T-helper 2 cell treated with Interferon-gamma antibody and Interleukin-4, amounts not matched to agents 100 ng/mL and 5 ng/mL, for 36 hours (primary cell): ENCODE data around the gene GABBR2. TPM values are rescaled to one million over a fixed set of nuclear protein-coding genes. Genes with fewer than 3 reads are reported as not detected.

Source experiments
- intact Hi-C: fragments of 100-400 bp; cut with micrococcal nuclease; formaldehyde crosslinking; loops from one replicate; pipeline ENCODE4 v1.15.1; 2023
- total RNA-seq: library from RNA; stranded (reverse); gene quantifications from 2 replicates; pipeline ENCODE4 v1.2.3, GENCODE V29; 2022

Gene GABBR2
- total RNA-seq, 1 donor from 2014 or later, result not detected

DNA sequence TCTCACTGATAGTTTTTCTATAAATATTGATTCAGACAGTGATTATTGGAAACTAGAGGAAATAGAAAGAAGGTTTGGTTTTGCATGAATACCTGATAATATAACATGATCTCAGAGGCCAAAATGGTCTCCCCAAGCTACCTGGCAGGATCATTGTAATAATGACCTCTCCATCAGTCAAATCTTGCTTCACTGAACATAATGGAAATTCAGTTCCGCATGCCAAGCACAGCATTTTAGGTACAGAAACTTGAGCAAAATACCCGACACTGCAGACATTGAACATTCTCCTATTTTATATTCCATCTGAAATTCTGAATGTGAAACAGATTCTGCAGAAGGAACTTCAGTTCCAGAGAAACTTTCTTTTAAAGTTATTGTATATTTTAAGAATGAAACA, 444.2 kb downstream of the GABBR2 start:
- intact Hi-C loops, result no loop called here

DNA sequence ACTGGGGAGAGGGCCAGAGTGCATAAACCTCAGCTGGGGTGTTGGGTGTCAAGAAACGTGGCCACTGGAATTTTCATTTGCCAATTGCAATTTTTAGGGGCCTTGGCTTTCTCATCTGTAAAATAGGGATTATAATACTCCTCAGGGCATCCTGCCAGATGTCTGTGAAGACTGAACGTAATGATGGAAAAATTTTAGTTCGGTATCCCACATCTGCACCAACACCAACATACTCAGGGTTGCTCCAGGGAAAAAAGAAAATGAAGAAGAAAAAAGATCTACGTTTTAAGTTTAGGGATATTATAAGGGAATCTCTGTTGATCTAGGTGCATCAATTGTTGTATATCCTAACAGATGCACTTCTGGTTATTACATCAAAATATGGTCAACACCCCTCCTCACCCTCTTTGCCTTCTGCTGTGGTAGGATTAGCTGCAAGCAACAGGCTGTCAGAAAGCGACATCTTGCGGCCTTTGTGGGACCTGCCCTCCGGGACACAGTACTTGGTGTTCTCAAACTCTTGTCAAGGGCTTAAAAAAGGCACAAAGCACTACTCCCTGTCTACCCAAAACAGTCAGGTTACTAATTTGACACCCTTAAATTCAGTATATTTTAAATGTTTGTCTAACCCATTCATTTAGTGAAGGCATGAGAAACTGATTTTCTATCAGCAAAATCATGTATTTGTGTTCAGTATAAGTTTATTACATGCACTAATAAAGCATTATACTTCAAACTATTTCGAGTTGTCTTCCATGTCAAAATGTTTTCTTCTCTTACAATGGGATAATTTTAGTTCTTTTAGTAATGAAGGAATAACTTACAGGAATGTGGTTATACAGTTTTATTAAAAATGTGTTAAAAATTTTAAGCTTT, 445.0 kb downstream of the GABBR2 start:
- intact Hi-C loops, result loop anchor here (1.0 kb wide), 3 partner anchors 58 to 340 kb away; no protein-coding TSS in a partner anchor

- intact Hi-C loops, result loop anchor here (1.0 kb wide), 3 partner anchors 58 to 340 kb away; no protein-coding TSS in a partner anchor
Observed at GRCh38 chr9:98263080-98263479, 445.7 kb downstream of the GABBR2 start.

GRCh38 chr9:98262056-98262455, 446.7 kb downstream of the GABBR2 start:
- intact Hi-C loops, result no loop called here

DNA sequence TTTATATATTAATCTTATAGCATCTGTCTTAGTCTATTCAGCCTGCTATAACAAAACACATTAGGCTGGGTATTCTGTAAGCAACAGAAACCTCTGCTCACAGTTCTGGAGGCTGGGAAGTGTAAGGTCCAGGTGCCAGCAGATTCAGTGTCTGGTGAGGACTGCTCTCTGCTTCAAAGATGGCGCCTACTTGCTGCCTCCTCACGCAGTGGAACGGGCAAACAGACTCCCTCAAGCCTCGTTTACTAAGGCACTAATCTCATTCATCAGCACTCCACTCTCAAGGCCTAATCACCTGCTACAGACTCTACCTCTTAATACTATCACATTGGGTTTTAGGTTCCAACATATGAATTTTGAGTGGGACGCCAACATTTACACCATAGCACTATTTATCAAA, 448.1 kb downstream of the GABBR2 start:
- intact Hi-C loops, result no loop called here

GRCh38 chr9:98259791-98260190, 448.9 kb downstream of the GABBR2 start:
- intact Hi-C loops, result loop anchor here (5.0 to 10.0 kb wide), 5 partner anchors 157 to 963 kb away; partner anchors contain the start of genes ALG2, SEC61B and XPA

DNA sequence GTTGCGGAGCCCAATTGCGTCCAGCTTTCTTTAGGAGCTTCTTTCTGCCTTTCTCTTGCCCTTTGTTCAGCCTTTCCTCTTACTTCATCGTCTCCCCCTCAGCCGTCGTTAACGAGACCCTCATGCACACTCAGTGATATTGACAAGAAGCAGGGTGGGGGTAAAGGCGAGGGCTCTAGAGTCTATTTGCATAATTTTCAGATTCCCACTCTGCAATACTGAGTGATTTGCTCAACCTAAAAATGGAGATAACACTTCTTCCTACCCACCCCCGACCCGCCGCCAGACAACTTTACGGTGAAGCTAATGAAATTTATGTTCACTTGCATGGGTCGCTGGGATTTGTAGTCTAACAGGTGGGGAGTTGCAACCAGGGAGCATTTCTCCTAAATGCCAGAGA, 452.0 kb downstream of the GABBR2 start:
- intact Hi-C loops, result loop anchor here (5.0 to 10.0 kb wide), 5 partner anchors 154 to 966 kb away; partner anchors contain the start of genes ALG2, SEC61B and XPA

DNA sequence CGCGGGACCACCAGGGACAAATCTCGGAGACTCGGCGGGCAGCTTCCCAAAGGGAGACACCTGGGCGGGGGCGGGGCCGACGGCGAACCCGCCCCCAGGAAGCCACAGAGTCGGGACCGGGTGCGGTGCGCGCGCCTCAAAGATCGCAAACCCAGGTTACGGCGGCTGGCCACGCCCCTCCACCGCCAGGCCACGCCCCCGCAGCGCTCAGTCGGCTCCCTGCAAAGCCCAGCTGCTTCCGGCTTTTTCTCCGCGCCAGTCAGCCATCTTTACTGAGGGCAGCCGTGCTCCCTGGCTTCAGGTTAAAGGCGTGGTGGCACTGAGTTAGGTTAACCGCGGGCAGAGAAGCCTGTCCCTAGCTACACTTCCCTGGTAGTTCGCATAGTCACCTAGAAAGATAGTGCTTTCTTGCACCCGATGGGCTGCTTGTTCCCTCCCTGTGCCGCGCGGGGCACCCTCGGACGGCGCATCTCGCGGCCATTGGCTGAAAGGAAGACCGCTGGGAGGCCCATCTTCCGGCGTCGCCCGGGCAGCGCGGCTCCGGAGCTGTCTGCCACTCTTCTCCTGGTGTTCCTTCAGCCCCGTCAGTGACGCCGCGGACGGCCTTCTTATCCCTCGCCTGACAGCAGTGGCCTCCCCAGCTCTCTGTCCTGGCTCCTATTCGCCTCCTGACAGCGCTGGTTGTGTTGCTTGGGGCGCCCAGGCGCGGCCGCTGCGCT, 453.0 kb downstream of the GABBR2 start, which contains the start of gene TBC1D2:
TSS of gene TBC1D2 (minus strand) at position 72 of the 719 bp plus-strand sequence. CDS start 108 bp downstream, outside the sequence.
- intact Hi-C loops, result loop anchor here (1.0 to 10.0 kb wide), 13 partner anchors 51 to 967 kb away; partner anchors contain the start of genes ALG2, ANP32B, CORO2A and NANS

- intact Hi-C loops, result loop anchor here (1.0 to 10.0 kb wide), 13 partner anchors 50 to 967 kb away; partner anchors contain the start of genes ALG2, ANP32B, CORO2A and NANS
Observed at GRCh38 chr9:98255061-98255577, 453.6 kb downstream of the GABBR2 start.

DNA sequence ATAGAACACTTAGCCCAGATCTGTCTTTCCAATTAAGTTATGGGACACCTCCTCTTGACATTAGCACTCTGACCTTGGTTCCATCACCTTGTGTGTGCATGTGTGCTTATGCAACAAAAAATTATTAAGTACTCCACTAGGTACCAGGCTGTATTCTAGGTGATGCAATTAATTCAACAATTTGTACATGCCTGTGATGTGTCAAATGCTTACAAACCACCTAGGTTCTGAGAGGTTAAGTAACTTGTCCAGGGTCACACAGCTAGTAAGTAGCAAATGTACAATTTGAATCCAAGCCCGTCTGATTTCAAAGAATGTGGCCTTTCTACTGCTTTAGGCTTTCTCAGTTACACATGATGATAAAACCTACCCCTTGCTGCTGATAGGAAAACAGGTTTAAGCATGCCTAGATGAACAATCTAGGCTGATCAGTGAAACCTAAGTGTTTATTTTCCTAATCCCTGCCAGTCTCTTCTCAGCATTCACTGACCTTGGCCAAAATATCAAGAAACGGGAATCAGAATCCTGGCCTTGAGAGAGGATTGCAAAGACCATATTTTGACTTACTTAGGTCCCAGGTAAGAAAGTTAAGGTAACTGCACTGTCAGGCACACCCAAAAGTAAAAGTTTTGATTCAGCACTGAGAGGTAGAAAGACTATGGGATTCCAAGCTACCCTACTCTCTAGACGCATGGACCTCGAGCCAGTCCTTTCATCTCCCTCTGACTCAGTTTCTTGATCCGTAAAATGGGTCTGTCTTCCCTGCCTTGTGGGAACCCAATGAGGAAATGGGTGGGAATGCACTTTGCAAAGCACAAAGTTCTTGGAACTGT, 454.3 kb downstream of the GABBR2 start:
- intact Hi-C loops, result loop anchor here (1.0 to 10.0 kb wide), 13 partner anchors 50 to 968 kb away; partner anchors contain the start of genes ALG2, ANP32B, CORO2A and NANS

DNA sequence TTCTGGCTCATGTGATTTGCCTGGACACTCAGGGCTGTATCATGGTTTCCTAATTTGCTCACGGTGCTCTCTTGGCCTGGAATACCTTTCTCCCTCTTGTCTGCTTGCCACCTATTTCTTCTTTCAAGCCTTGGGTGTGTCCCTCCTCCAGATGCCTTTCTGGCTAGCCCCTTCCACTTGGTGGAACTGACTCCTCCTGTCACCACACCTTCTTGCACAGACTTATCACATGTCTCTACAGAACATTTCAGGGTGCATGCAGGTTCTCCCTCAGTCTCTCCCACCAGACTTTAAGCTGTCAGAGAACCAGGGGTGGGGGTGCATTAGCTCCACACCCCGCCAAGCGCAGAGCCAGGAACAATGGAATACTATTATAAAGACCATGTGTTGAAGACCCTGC, 455.2 kb downstream of the GABBR2 start:
- intact Hi-C loops, result loop anchor here (10.0 kb wide), 1 partner anchor 559 kb away; the partner anchor contains the start of gene XPA

GRCh38 chr9:98251551-98251950, 457.2 kb downstream of the GABBR2 start:
- intact Hi-C loops, result loop anchor here (10.0 kb wide), 1 partner anchor 557 kb away; the partner anchor contains the start of gene XPA

DNA sequence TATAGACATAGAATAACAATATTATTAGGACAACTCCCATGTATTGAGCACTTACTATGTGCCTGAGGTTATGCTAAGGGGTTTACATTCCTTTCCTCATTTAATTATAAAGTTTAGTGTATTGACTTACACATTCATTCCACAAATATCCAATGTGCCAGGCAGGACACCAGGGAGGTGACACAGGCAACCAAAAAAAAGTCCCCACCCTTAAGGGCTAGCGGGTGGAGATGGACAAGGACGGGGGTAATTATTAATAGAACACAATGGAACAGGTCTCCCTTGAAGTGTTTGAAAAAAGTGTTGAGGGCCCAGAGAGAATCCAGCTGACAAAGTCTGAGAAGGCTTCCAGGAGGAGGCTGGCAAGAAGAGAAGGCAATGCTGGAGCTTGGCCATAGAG, 459.0 kb downstream of the GABBR2 start:
- intact Hi-C loops, result loop anchor here (10.0 kb wide), 1 partner anchor 555 kb away; the partner anchor contains the start of gene XPA

GRCh38 chr9:98248737-98249474, 459.8 kb downstream of the GABBR2 start:
- intact Hi-C loops, result no loop called here

GRCh38 chr9:98247831-98248657, 460.7 kb downstream of the GABBR2 start:
- intact Hi-C loops, result no loop called here

DNA sequence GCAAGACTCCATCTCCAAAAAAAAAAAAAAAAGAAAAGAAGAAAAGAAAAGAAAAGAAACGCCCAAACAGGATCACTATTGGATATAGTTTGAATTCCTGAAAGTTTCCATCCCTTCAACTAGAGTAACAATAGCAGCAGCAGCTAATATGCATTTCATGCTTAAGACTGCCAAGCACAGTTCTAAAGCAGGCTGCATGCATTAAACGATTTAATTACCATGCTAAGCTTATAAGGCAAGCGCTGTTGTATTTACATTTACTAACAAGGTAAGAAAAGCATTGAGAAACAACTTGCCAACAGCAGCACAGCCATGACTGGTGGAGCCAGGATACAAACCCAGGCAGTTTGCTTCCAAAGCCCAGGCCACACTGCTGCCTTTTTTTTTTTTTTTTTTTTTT, 466.3 kb downstream of the GABBR2 start:
- intact Hi-C loops, result no loop called here

GRCh38 chr9:98241357-98242300, 467.1 kb downstream of the GABBR2 start:
- intact Hi-C loops, result no loop called here
